GM19324 (cell line): ENCODE data around the gene DSTN.
A peak's percentile ranks its signal among the peaks of the same experiment; 100 is the strongest.

Experiments
- ATAC-seq: cut with Tn5 transposase; IDR thresholded peaks from one replicate; pipeline ENCODE4 v1.9.1; 2021; ENCODE audit warnings: mild to moderate bottlenecking, moderate library complexity; ENCODE audit not compliant: unreplicated experiment, low FRiP score

Gene DSTN

DNA sequence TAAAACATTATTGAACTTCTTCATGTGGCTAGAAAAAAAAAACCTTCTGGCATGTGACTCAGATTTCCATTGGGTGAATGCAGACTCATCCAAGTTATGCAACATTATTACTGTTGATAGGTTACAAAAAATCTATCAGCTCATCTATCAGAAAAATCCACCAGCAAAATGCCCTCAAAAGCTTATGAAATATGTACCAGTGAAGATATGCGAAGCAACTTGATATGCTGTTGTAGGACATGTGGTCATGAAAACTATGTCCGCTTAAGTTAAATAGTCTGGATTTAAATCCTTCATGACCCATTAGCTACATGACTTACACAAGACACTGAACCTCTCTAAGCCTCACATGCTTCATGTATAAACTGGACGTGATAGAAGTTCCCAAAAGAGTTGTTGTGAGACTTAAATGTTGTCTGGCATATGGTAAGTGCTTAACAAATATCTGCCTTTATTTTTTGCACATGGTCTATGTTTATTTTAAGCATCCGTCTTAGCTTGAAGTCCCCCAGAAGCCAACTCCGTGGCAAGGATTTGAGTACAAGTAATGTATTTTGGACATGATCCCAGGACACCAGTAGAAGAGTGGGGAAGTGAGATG, 26.2 kb upstream of the DSTN start:
- no peak for ATAC-seq

DNA sequence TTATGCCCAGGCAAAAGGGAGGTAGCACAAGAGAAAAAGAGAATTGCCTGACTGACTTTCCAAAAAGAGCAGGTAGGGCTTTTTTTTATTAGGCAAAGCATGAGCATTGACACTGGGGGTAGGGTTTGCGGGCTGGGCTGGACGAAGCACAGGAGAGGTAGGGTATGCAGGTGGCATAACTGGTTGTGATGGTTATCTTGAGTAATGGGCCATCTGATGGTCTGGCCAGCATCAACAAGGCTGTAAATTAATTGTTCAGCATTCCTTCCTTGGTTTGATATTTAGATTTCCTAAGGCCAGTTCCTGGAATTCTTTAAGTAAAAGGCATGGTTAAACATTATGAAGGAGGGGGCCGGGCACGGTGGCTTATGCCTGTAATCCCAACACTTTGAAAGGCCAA, 24.7 kb upstream of the DSTN start:
- no peak for ATAC-seq

DNA sequence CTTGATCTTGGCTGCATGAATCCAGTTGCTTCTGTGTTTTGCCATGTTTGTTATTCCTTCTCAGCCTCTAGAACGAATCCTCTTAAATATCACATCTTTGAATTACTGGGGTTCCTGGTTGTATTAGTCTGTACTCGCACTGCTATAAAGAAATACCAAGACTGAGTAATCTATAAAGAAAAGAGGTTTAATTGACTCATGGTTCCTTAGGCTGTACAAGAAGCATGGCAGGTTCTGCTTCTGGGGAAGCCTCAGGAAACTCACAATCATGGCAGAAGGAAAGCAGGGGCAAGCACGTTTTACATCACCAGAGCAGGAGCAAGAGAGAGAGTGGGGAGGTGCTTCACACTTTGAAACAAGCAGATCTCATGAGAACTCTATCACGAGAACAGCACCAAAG, 20.7 kb upstream of the DSTN start:
- ATAC-seq, result no peak

DNA sequence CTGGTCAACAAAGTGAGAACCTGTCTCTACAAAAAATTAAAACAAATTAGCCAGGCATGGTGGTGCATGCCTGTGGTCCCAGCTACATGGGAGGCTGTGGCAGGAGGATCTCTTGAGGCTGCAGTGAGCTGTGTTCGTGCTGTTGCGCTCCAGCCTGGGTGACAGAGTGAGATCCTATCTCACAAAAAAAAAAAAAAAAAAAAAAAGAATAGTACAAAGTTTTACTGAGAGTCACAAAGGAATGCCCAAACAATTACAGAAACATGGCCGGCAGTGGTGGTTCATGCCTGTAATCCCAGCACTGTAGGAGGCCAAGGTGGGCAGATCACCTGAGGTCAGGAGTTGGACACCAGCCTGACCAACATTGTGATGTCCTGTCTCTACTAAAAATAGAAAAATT, 14.8 kb upstream of the DSTN start:
- no peak for ATAC-seq

DNA sequence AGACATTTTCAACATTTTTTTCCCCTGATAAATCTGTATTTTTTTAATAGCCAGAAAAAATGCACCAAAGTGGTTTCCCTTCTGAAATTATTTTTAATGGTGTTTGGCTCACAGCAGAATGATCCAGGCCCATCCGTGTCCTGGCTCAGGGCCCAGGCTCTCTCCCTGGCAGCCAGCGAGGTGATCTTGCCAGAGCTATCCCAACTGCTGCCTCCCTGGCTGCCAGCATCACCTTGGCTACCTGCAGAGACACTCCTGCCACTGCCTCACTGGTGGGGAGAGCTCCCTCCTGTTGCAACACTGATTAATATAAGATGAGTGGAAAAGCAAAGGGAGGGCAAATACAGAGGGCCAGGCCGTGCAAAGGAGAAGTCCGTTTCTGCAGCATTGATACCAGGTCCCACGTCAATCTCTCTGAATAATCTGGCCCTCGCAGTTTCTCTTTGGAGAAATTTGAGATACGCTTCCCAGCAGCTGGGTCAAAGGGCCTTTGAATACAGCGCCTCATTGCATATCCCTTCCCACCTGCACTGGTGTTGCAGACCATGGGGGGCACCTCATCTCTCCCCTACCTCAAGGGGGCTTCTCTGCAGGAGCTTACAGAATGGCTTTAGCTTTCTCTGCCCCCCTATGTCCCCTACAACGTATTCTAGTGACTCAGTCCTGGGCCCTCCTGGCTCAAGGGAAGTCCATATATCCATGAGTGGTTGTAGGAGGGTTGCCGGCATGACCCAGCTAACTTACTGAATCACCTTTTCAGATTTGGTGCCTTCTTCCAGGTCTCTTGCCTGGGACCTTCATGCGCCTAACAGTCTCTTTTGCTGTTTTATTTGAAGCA, 12.8 kb upstream of the DSTN start:
- no peak for ATAC-seq

DNA sequence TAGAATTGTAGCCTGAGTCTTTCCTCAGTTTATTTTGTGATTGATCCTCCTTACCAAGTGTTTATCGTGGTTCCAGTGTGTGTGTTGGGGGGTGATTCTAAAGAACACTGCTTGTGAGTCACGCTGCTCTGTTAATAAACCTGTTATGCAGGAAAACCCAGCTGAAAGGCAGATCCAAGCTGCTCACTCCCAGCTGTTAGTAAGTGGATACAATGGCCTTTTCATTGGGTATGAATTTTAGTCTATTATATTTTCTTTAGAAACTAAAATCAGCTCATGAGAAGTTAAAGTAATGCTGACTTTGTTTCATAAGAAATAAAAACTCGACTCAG, 12.2 kb upstream of the DSTN start:
- ATAC-seq, result no peak

DNA sequence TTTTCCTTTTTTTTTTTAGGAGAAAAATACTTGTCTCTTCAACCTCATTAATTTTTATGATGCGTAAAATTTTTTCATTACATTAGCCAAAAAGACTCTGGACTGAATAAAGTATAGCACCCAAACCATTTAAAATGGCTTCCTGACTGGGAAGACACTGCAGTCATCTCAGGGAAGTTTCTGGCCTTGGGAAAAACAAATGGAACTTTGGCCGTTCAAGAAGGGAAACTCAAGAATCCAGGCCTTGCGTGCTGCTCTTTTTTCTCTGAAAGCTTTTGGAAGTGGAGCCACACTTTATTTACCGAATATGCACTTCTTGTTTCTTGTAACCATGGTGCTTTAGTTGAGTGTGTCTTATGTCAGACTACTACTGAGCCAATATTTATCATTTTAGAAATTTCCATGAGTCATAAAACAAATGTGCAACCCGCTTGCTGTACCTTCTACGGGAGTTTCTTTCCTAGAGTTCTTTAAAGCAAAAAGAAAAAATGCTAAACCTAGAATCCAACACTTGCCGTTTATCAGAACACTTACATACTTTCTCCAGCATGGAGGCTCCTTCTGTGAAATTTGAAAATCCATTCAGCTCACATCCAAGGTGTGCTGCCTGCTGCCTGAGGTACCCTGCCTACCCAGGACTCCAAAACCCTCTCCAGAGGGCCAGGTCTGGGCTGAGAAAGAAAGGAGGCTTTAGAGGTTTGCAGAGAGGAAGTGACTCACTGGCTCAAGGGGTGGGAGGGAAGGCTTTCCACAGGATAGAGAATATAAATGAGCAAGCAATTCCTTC, 11.5 kb upstream of the DSTN start:
- ATAC-seq, result no peak

DNA sequence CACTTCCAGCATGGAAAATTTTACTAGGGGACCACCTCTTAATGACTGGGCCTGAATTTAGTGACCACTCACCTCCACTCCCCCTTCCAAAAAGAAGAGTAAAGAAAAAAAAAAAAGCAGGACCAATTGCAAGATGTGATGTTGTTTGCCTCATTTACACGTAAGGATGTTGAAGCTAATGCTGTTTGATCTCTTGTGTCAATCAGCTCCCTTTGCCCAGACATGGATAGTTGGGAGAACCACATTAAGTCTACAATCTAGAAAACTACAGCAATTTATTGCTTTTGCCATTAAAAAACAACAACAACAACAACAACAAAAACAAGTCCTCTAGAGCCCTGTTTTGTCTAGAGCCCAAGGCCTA, 11.0 kb upstream of the DSTN start:
- ATAC-seq, result no peak

DNA sequence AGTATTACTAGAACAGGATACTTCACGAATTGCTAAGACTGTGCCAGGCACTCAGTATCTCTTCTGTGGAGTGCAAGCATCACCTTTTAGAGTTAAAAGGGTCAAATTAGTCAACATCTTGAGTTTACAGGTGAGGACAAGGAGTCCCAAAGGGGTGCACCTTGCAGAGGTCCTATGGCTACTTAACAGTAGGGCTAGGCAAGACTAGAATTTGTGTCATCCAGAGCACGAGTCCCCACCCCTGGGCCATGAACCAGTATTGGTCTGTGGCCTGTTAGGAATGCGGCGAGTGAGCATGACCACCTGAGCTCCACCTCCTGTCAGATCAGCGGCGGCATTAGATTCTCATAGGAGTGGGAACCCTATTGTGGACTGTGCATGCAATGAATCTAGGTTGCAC, 10.5 kb upstream of the DSTN start:
- ATAC-seq, result no peak

DNA sequence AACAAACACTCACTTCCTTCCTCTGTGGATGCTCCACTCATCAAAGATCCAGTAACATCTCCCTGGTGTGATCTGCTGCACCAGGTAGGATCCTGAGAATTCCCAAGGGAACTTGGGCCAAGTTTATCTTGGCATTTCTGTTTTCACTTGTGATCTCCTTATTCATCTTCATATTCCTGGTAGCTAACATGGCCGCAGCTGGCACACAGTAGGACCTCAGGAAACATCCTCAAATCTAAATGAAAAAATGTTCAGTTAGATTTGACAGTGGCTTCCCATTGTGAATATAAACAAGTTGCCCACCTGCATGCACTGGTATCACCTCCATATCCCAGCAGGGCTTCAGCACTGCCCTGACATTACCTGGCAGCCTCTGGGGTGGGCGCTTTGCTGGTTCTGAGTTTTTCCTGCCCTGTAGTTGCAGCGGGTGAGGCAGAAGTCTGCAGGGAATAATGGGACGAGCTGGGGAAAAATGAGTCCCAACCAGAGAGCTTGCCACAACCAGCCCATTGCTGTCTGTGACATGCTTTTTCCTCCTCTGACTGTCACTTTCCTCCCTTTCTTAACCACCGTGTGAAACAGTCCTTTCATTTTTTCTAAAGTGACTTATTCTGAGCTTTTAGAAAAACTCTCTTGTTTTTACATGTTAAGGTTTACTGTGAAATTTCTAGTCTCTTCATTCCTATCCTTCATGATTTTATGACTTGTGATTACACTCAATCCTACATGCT, 9.4 kb upstream of the DSTN start:
- ATAC-seq, result no peak

DNA sequence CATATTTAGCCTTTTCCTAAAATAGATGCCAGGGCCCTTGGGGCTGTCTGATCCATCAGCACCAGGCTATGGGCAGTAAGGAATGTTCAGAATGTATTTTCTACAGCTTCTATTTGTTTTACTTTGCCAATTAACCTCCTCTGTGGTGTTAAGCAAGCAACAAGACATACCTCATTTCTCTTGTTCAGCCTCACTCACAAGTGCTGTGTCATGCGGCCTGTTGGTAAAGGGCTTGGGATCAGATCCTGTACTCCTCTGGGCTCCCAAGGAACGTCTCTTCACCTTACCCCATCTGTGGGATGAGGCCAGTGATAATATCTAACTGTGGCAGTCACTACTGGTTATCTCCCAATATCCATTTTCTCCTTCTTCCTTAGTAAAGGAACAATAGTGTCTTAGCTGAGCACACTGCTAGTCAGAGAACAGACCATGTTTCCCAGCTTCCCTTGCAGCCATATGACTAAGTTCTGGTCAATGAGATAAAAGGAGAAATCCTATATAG, 7.0 kb upstream of the DSTN start:
- no peak for ATAC-seq

DNA sequence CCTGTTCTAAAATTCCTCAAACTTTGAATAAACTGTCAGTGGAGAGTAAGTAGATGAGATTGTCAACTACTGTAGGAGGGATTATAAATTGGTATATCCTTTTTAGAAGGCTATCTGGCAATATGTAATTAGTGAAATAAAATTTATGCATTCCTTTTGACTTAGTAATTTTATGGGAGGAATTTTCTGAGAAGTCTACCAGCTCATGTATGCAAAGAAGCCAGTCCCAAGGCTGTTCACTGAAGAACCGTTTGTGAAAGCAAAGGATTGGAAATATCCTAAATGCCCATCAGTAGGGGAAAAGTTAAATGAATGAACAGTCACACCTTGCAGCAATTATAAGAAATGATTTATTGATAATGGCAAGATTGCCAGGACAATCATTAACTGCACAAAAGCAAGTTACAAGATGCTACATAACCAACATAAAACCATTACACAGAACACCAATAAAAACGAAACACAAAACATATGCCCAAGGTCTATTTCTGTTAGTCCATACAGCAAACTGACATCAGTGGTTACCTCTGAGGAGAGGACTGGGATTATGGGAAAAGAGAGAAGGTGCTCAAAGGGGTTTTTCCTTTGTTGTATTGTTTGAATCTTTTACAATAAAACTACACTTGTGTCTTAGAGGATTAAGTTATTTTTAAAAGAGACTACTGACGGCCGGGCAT, 4.6 kb upstream of the DSTN start:
- ATAC-seq, result no peak

DNA sequence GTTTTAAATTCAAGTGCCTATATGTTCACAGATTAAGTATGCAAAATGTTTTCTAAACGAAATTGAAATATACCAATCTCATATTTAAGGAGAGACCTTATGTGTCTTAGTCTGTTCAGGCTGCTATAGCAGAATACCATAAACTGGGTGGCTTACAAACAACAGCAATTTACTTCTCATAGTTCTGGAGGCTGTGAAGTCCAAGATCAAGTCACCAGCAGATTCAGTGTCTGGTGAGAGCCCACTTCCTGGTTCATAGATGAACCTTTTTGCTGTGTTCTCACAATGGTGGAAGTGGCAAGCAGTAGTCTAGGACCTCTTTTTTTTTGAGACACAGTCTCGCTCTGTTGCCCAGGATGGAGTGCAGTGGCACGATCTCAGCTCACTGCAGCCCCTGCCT, 3.5 kb upstream of the DSTN start:
- no peak for ATAC-seq

DNA sequence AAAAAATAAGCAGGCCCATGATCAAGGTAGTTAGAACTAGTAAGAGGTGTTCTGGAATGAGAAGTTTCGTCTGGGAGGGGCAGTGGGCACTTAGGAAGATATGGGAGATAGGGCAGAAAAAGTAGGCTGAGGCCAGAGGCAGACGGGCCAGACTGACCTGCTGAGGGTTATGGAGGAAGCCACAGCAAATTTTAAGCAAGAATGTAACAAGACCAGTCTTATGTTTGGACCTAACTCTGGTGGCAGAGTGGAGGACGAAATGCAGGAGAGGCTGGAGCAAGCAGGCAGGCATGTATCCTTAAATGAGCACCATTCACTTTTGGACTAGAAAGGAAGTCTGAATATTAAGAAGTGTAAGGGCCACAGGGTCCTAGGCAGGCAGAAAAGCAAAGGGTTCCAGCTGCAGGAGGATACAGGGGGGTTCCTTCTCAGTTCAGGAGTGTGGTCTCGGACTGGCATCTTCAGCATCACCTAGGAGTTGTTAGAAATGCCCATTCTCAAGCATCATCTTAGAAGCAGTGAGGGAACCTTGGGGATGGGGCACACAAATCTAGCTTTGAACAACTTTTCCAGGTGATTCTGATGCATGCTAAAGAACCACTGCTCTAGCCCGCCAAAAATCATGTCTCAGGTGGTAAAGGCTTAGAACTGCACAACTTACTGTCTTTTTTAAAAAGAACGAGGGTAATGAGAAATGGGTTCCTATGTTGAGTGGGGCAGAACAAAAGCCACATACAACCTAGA, 1.7 kb upstream of the DSTN start:
- ATAC-seq, result no peak

DNA sequence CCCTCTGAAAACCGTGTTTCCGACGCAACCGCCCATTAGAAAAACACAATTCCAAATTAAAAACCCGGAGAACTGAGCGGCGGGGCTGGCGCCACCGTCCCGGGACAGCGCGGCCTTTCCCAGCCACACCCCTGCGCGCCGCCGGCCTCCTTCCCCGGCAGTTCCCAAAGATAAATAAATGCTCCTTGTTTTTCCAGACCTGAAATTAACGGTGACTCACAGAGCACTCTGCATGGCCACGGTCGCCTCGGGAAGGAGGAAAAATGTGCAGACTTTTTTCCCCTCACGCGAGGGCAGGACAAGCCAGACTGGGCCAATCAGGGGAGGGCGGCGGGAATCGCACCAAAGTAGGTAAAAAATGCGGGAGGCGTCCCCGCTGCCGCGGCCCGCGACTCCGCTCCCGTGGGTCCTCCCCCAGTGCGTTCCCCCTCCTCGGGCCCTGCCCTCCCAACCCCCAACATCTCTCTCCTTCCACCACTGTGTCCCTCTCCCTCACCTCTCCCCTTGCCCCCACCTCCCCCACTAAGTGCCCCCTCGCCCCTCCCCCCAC, 828 bp upstream of the DSTN start:
- no peak for ATAC-seq

DNA sequence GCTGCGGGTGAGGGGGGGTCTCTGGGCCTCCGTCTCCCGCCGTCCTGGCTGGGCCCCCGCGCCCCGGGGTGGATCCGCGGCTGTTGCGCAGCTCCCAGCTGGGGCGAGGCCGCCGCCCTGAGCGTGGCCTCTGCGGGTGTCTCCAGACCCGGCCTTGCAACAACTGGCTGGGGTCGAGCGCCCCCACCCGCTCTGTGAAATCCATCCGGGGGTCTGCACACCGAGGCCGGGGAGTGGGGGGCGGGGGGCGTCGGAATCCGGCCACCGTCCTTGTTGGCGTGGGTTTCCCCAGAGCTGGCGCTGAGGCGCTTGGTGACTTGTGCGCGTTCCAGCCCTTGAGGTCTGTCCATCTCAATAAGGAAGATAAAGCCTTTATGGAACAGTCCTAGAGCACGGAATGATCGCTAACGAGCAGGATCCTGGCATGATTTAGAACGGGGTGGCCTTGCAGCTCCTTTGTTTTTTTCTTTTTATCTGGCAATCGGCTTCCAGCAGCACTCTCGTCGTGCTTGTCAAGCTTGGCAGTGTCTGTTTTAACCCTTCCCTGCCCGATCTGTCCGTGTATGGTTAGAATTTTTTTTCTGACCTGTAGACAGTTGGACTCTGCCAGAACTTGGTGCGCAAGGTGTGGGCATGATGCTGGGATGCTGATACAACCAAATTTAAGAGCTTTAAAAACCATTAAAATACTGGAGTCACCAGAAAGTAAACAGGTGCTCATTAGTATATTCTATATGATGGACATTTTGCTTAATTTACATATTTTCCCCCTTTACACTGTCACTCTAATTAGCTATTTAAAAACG, 675 bp downstream of the DSTN start:
- peak; percentile 44 for ATAC-seq

DNA sequence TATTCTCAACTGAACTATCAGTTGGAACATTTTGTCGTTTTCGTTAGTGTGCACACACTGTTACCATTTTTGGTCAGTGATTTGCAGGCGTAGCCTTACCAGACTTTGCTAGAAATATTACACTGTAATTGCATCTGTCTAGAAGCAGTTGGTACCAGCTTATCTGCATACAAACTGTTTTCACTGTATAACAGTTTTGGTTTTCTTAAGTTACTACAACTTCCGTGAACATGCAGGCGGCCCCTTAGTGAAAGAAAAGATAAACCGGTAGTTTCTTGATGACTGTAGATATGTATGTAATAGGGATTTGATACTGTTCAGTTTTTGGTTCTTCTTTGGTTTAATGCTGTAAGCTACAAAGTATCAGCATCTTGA, 1.3 kb downstream of the DSTN start:
- ATAC-seq, result no peak

DNA sequence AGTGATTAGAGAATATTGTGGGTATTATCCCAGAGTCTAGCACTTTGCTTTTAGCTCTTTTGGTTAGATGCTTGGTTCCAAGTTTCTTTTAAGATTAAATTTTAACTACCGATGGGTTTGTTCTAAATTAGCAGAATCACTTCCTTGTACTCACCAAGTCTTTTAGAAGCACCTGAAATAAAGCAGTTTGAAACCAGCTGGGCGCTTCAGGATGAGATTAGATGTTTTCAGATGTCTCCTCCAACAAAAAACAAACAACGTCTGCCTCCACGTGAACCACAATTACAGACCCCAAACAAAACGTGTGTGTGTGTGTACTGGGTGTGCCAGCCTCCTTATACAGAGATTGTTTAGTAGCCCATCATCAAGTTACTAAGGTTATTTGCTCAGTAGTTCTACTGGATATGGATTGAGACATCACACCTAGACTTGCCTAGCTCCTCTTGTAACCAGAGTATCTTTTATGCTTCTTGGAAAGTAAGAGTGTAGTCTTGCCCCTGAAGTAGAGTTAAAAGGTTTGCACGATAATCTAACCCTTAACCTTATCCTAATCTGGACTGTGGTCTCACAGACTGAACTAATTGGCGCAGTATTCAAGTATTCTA, 2.3 kb downstream of the DSTN start:
- no peak for ATAC-seq
